WERI-Rb-1 (cell line): ENCODE data around the gene TENM4.

ENCODE experiments used
- DNase-seq: peaks from one replicate; pipeline ENCODE4 v3.0.0-alpha.2; 2020
- H3K27ac ChIP-seq: fragments of 250-450 bp; sonication (Bioruptor Pico); 2 replicates; pipeline ENCODE4 v1.5.1; 2020; ENCODE audit warnings: mild to moderate bottlenecking, moderate library complexity
- H3K27me3 ChIP-seq: fragments of 250-450 bp; sonication (Bioruptor Pico); 2 replicates; pipeline ENCODE4 v1.5.1; 2021; ENCODE audit warnings: mild to moderate bottlenecking, low read depth, moderate library complexity; ENCODE audit not compliant: insufficient read depth, severe bottlenecking
- H3K36me3 ChIP-seq: fragments of 250-450 bp; sonication (Bioruptor Pico); 2 replicates; pipeline ENCODE4 v1.5.1; 2020; ENCODE audit warnings: mild to moderate bottlenecking, moderate library complexity
- H3K4me3 ChIP-seq: 2 replicates; pipeline ENCODE4 v1.5.1; 2011; ENCODE audit warnings: low read depth, mild to moderate bottlenecking, control low read depth, low read length
- H3K9me3 ChIP-seq: fragments of 250-450 bp; sonication (Bioruptor Pico); 2 replicates; pipeline ENCODE4 v1.5.1; 2021; ENCODE audit warnings: mild to moderate bottlenecking, moderate library complexity; ENCODE audit not compliant: severe bottlenecking
- CTCF ChIP-seq: IDR thresholded peaks from 2 replicates; pipeline ENCODE4 v1.5.1; 2011; ENCODE audit warnings: low read depth, mild to moderate bottlenecking, control low read depth, inconsistent platforms, low read length

Gene TENM4

GRCh38 chr11:78798663-78799062, 642.2 kb downstream of the TENM4 start:
- H3K4me3 ChIP-seq = no peak overlapping the region
- peak; percentile 73 for DNase-seq
- no peaks in the 10 kb centered on the region for H3K36me3 ChIP-seq
- peak; percentile 98 for TF ChIP-seq CTCF
- no peak overlapping the region for H3K27ac ChIP-seq
- H3K9me3 ChIP-seq = no peaks in the 10 kb centered on the region
- no peaks in the 10 kb centered on the region for H3K27me3 ChIP-seq

- Histone ChIP-seq H3K27me3 (no peaks in the 10 kb centered on the region), H3K36me3 (no peaks in the 10 kb centered on the region), H3K4me3 (no peak overlapping the region), H3K27ac (no peak overlapping the region), H3K9me3 (no peaks in the 10 kb centered on the region)
- TF ChIP-seq CTCF = no peak
- no peak for DNase-seq
Observed at GRCh38 chr11:78797559-78797958, 643.3 kb downstream of the TENM4 start.

GRCh38 chr11:78796956-78797355, 643.9 kb downstream of the TENM4 start:
- Histone ChIP-seq H3K9me3 (no peaks in the 10 kb centered on the region), H3K4me3 (no peak overlapping the region), H3K27ac (no peak overlapping the region), H3K27me3 (no peaks in the 10 kb centered on the region), H3K36me3 (no peaks in the 10 kb centered on the region)
- no peak for DNase-seq
- no peak for TF ChIP-seq CTCF

GRCh38 chr11:78795621-78796261, 645.1 kb downstream of the TENM4 start:
- no peak for DNase-seq
- no peaks in the 10 kb centered on the region for H3K9me3 ChIP-seq
- no peaks in the 10 kb centered on the region for H3K27me3 ChIP-seq
- H3K36me3 ChIP-seq = no peaks in the 10 kb centered on the region
- no peak overlapping the region for H3K27ac ChIP-seq
- TF ChIP-seq CTCF = no peak
- H3K4me3 ChIP-seq = no peak overlapping the region

GRCh38 chr11:78791964-78792363, 648.9 kb downstream of the TENM4 start:
- Histone ChIP-seq H3K27ac (no peak overlapping the region), H3K36me3 (no peaks in the 10 kb centered on the region), H3K9me3 (no peaks in the 10 kb centered on the region), H3K27me3 (no peaks in the 10 kb centered on the region), H3K4me3 (no peak overlapping the region)
- DNase-seq = no peak
- TF ChIP-seq CTCF = no peak

GRCh38 chr11:78791254-78791653, 649.6 kb downstream of the TENM4 start:
- Histone ChIP-seq H3K9me3 (no peaks in the 10 kb centered on the region), H3K36me3 (no peaks in the 10 kb centered on the region), H3K27me3 (no peaks in the 10 kb centered on the region), H3K4me3 (no peak overlapping the region), H3K27ac (no peak overlapping the region)
- TF ChIP-seq CTCF = no peak
- DNase-seq = no peak
